ENCODE results near the gene CALHM5.

DNA sequence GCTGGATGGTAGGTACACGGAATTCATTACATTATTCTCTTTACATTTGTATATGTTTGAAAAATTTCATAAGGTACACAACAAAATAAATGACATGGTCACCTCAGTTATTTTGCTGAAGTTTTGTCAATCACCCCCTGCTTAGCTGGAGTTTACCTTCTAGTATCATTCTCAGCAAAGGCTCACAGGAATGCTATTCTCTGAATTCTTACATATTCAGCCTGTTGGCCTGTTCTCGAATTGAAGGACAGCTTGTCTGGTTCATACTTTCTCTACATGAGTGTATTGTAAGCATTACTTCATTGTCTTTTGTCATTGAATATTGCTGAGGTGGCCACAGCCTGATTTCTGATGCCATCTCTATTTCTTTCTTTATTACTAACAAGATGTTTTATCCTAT is 12.8 kb downstream of the CALHM5 start:
- TF ChIP-seq, protein P1, sequence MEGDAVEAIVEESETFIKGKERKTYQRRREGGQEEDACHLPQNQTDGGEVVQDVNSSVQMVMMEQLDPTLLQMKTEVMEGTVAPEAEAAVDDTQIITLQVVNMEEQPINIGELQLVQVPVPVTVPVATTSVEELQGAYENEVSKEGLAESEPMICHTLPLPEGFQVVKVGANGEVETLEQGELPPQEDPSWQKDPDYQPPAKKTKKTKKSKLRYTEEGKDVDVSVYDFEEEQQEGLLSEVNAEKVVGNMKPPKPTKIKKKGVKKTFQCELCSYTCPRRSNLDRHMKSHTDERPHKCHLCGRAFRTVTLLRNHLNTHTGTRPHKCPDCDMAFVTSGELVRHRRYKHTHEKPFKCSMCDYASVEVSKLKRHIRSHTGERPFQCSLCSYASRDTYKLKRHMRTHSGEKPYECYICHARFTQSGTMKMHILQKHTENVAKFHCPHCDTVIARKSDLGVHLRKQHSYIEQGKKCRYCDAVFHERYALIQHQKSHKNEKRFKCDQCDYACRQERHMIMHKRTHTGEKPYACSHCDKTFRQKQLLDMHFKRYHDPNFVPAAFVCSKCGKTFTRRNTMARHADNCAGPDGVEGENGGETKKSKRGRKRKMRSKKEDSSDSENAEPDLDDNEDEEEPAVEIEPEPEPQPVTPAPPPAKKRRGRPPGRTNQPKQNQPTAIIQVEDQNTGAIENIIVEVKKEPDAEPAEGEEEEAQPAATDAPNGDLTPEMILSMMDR (conservative IDR thresholded peaks at IDR 0.05 in 1 of 2, IDR thresholded peaks at IDR 0.05 in 1 of 2; ENCODE audit: extremely low read depth in 1 of 2, insufficient read depth in 1 of 2, low read depth in 1 of 2, low read length in 2 of 2): no peak
- TF ChIP-seq EZH2 (IDR thresholded peaks at IDR 0.05; ENCODE audit: borderline replicate concordance, low read length): no peak

Measured in mammary epithelial cell (primary cell).